ENCODE data around the gene TRPV5. TPM values are rescaled to one million over a fixed set of nuclear protein-coding genes. Genes with fewer than 3 reads are reported as not detected.
A peak's percentile ranks its signal among the peaks of the same experiment; 100 is the strongest.

The TRPV5 gene
- total RNA-seq, 1 donor from 2014 or later = not detected

- H3K27me3 Mint-ChIP-seq (ENCODE audit: low read depth) = peaks cover 4% of the 10 kb centered on the region
- H3K4me3 Mint-ChIP-seq (ENCODE audit: low read depth) = no peak within 1 kb of the TSS
- no peaks in the 10 kb centered on the region for H3K9me3 Mint-ChIP-seq
- no peak for DNase-seq (ENCODE audit: low spot score)
- H3K4me1 Mint-ChIP-seq (ENCODE audit: low read depth) = no peaks in the 10 kb centered on the region
- intact Hi-C loops (cut with micrococcal nuclease) = no loop called here
- no peak within 1 kb of the TSS for H3K27ac Mint-ChIP-seq
- H3K36me3 Mint-ChIP-seq (ENCODE audit: low read depth) = no peaks in the 10 kb centered on the region
These were observed 48.0 kb downstream of the TRPV5 start, which contains the start of gene TRPV6 for GRCh38 chr7:142885311-142886230. TSS of gene TRPV6 (minus strand) at chr7:142885745.

DNA sequence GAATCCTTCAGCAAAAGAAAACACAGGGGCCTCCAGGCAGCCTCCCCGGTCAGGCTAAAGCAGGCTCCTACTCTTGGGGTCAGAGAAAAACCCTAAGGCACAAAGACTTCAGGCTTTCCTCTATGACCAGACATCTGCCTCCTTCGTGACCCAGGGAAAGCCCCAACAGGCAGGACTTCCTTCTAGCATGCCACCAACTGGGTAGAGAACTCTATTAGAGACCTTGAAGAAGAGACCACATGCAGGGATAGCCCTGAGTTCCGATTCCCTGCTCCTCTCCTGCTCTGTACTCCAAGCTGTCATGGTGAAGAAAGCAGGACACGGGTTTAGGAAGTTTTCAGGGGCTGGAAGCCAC, 49.3 kb downstream of the TRPV5 start:
- Mint-ChIP-seq H3K4me3 (ENCODE audit: low read depth) (no peak overlapping the region), H3K36me3 (ENCODE audit: low read depth) (no peaks in the 10 kb centered on the region), H3K27me3 (ENCODE audit: low read depth) (peaks cover 11% of the 10 kb centered on the region), H3K9me3 (no peaks in the 10 kb centered on the region), H3K4me1 (ENCODE audit: low read depth) (no peaks in the 10 kb centered on the region), H3K27ac (no peak overlapping the region)
- DNase-seq (ENCODE audit: low spot score) = no peak
- intact Hi-C loops (cut with micrococcal nuclease) = no loop called here

DNA sequence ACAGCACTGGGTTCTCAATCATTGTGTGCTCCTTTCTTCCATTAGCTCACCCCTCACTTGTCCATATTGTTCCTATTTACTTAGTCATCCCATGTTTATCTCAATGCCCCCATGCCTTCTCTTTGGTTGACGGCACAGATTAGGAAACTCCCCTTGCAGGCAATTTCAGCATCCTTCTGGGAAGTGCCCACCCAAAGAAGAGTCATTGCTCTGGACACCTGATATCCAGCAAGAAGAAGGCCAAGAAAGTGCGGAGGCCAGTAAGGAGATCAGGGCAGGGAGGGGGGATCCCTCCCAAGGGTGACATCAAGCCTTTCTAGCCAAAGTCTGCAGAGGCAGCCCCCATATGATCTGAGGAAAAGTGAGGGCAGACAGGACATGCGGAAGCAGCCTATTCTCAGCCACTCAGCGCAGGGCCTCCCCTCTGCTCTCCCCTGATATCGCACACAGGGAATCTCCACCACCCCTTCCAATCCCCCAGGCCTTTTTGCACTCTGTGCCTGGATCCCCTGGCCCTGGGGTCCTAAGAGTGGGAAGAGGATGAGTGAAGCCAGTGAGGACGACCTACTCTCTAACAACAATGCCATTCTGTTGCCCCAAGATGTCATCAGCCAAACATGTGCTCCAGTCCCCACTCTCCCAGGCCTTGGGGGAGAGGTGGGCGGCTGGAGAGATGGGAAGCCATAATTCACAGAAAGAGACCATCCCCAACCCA, 49.8 kb downstream of the TRPV5 start:
- Mint-ChIP-seq H3K36me3 (ENCODE audit: low read depth) (no peaks in the 10 kb centered on the region), H3K27ac (no peak overlapping the region), H3K9me3 (no peaks in the 10 kb centered on the region), H3K4me3 (ENCODE audit: low read depth) (no peak overlapping the region), H3K27me3 (ENCODE audit: low read depth) (peaks cover 14% of the 10 kb centered on the region), H3K4me1 (ENCODE audit: low read depth) (no peaks in the 10 kb centered on the region)
- intact Hi-C loops (cut with micrococcal nuclease) = no loop called here
- no peak for DNase-seq (ENCODE audit: low spot score)

DNA sequence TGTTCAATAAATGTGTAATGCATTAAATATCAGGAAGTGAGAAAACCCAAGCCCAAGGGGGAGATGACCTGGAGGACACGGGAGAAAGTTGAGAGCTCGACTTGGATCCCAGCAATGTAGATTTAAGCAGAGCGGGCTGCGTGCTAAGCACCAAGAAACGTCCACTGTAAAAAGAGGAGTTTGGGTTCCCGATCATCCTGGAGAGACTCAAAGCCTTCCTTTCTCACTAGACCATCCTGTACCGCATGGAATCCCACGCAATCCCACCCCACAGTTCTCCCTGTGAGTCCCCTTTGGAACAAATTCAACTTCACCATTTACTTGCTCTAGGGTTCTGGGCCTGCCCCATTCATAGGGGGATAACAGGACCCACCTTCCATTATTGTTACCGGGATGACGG, 50.4 kb downstream of the TRPV5 start:
- Mint-ChIP-seq H3K4me1 (ENCODE audit: low read depth) (no peaks in the 10 kb centered on the region), H3K27ac (no peak overlapping the region), H3K4me3 (ENCODE audit: low read depth) (no peak overlapping the region), H3K27me3 (ENCODE audit: low read depth) (peaks cover 14% of the 10 kb centered on the region), H3K9me3 (no peaks in the 10 kb centered on the region), H3K36me3 (ENCODE audit: low read depth) (no peaks in the 10 kb centered on the region)
- DNase-seq (ENCODE audit: low spot score) = no peak
- intact Hi-C loops (cut with micrococcal nuclease) = no loop called here

DNA sequence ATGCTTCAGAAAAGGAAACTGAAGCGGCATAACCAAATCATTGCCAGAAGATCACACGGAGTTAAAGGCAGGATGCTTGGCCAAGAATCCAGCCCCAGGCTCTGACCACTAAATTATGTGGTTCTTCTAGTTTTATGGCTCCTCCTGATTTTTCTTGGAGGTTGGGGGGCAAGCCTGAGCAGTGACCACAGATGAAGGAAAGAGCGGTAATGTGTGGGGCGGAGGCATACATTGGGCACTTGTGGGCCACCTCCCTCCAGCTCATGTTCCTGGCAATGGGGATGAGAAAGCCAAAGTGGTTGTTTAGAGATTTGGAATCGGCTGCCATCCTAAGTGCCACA, 51.2 kb downstream of the TRPV5 start:
- Mint-ChIP-seq H3K4me3 (ENCODE audit: low read depth) (no peak overlapping the region), H3K4me1 (ENCODE audit: low read depth) (no peaks in the 10 kb centered on the region), H3K9me3 (no peaks in the 10 kb centered on the region), H3K27ac (no peak overlapping the region), H3K36me3 (ENCODE audit: low read depth) (no peaks in the 10 kb centered on the region), H3K27me3 (ENCODE audit: low read depth) (peaks cover 14% of the 10 kb centered on the region)
- no peak for DNase-seq (ENCODE audit: low spot score)
- intact Hi-C loops (cut with micrococcal nuclease) = no loop called here

GRCh38 chr7:142881586-142882337, 51.8 kb downstream of the TRPV5 start:
- intact Hi-C loops (cut with micrococcal nuclease) = no loop called here
- peaks cover 14% of the 10 kb centered on the region for H3K27me3 Mint-ChIP-seq (ENCODE audit: low read depth)
- no peaks in the 10 kb centered on the region for H3K9me3 Mint-ChIP-seq
- DNase-seq (ENCODE audit: low spot score) = no peak
- no peak overlapping the region for H3K27ac Mint-ChIP-seq
- H3K4me1 Mint-ChIP-seq (ENCODE audit: low read depth) = no peaks in the 10 kb centered on the region
- H3K36me3 Mint-ChIP-seq (ENCODE audit: low read depth) = no peaks in the 10 kb centered on the region
- no peak overlapping the region for H3K4me3 Mint-ChIP-seq (ENCODE audit: low read depth)

DNA sequence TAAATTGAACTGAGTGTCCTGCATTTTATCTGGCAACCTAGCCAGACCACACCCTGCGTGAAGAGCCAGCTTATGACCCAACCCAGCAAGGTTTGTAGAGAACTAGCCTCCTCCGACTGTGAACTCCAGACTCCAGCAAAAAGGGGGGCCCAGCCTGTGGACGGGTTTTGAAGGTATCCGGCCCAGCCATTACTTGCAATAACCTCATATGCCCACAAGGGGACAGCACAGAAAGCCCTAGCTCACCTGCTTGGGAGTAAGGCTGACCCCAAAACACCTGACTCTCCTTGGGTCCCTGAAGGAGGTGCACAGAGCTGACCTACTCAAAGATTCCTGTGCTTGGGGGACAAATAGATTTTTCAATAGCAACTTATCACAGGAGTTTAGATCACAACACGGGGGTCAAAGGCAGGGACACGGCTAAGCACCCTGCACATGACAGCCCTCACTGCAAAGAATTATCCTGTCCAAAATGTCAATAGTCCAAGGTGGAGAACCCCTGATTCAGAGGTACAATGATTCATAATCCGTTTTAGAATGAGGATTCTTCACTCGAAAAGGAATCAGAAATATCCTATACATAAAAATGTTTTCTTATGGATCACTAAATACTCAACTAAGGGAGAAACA, 52.6 kb downstream of the TRPV5 start:
- DNase-seq (ENCODE audit: low spot score) = peak; percentile 33
- H3K27ac Mint-ChIP-seq = no peak overlapping the region
- no peaks in the 10 kb centered on the region for H3K36me3 Mint-ChIP-seq (ENCODE audit: low read depth)
- peaks cover 14% of the 10 kb centered on the region for H3K27me3 Mint-ChIP-seq (ENCODE audit: low read depth)
- no peak overlapping the region for H3K4me3 Mint-ChIP-seq (ENCODE audit: low read depth)
- intact Hi-C loops (cut with micrococcal nuclease) = no loop called here
- H3K4me1 Mint-ChIP-seq (ENCODE audit: low read depth) = no peaks in the 10 kb centered on the region
- H3K9me3 Mint-ChIP-seq = no peaks in the 10 kb centered on the region

DNA sequence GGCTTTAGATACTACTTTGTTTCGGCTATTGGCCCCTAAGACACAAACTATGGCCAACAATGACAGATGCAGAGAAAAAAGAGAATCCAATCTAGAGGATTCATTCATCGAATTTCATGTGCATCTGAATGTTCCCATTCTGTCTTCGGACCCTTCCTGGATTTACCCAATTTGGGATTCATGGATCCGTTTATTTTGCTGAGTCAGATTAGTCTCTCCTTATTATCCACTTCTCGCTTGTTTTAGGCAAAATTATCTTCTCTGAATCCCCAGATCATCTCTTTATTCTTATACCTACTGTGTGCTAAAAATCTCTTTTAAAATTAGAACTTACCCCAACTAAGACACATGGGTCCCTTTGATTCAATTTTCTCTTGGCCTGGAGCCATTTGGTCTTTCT, 54.5 kb downstream of the TRPV5 start:
- intact Hi-C loops (cut with micrococcal nuclease) = no loop called here
- no peak for DNase-seq (ENCODE audit: low spot score)
- Mint-ChIP-seq H3K27ac (no peak overlapping the region), H3K9me3 (no peaks in the 10 kb centered on the region), H3K27me3 (ENCODE audit: low read depth) (peaks cover 14% of the 10 kb centered on the region), H3K4me3 (ENCODE audit: low read depth) (no peak overlapping the region), H3K4me1 (ENCODE audit: low read depth) (no peaks in the 10 kb centered on the region), H3K36me3 (ENCODE audit: low read depth) (no peaks in the 10 kb centered on the region)

GRCh38 chr7:142878315-142878714, 55.2 kb downstream of the TRPV5 start:
- H3K4me3 Mint-ChIP-seq (ENCODE audit: low read depth) = no peak overlapping the region

GRCh38 chr7:142876991-142877910, 56.3 kb downstream of the TRPV5 start:
- Mint-ChIP-seq H3K4me3 (ENCODE audit: low read depth) (no peak overlapping the region), H3K27ac (no peak overlapping the region), H3K9me3 (no peaks in the 10 kb centered on the region), H3K36me3 (ENCODE audit: low read depth) (no peaks in the 10 kb centered on the region), H3K4me1 (ENCODE audit: low read depth) (no peaks in the 10 kb centered on the region), H3K27me3 (ENCODE audit: low read depth) (peaks cover 14% of the 10 kb centered on the region)
- DNase-seq (ENCODE audit: low spot score) = no peak
- intact Hi-C loops (cut with micrococcal nuclease) = no loop called here

More at GRCh38 chr7:142878315-142878714, 55.2 kb downstream of the TRPV5 start:
- Mint-ChIP-seq H3K27me3 (ENCODE audit: low read depth) (peaks cover 14% of the 10 kb centered on the region), H3K27ac (no peak overlapping the region), H3K9me3 (no peaks in the 10 kb centered on the region), H3K36me3 (ENCODE audit: low read depth) (no peaks in the 10 kb centered on the region), H3K4me1 (ENCODE audit: low read depth) (no peaks in the 10 kb centered on the region)
- intact Hi-C loops (cut with micrococcal nuclease) = no loop called here
- DNase-seq (ENCODE audit: low spot score) = no peak

GRCh38 chr7:142876236-142876960, 57.1 kb downstream of the TRPV5 start:
- Mint-ChIP-seq H3K9me3 (no peaks in the 10 kb centered on the region), H3K36me3 (ENCODE audit: low read depth) (no peaks in the 10 kb centered on the region), H3K27ac (no peak overlapping the region), H3K4me3 (ENCODE audit: low read depth) (no peak overlapping the region), H3K27me3 (ENCODE audit: low read depth) (peaks cover 12% of the 10 kb centered on the region), H3K4me1 (ENCODE audit: low read depth) (no peaks in the 10 kb centered on the region)
- DNase-seq (ENCODE audit: low spot score) = no peak
- intact Hi-C loops (cut with micrococcal nuclease) = no loop called here
